Body of pancreas (tissue), 4 donors: ENCODE data around the gene CIAO2B. TPM values are rescaled to one million over a fixed set of nuclear protein-coding genes. Genes with fewer than 3 reads are reported as not detected.

Source experiments
- ATAC-seq: fragments of 150-250 bp; one replicate; pipeline ENCODE4 v1.9.1; 2016
- DNase-seq, 4 donors: peaks; one replicate each; pipeline ENCODE4 v3.0.0-alpha.2; 2019
- H3K27ac ChIP-seq, 4 donors: fragments of 200-600 bp; sonication (generic); 1 replicate in 3 of 4; 2 replicates in 1 of 4; pipeline versions ENCODE4 v1.5.1 to v1.6.1; 2016 to 2019; ENCODE audit warnings: mild to moderate bottlenecking in 1 of 4, mixed read lengths in 1 of 4, moderate library complexity in 1 of 4
- H3K27me3 ChIP-seq, 2 donors: fragments of 200-600 bp; sonication (generic); one replicate each; pipeline ENCODE4 v1.6.0; 2016; ENCODE audit warnings: mild to moderate bottlenecking in 1 of 2
- H3K36me3 ChIP-seq, 2 donors: fragments of 200-600 bp; sonication (generic); replicated peaks in 1 of 2; 2 replicates each; pipeline ENCODE4 v1.5.1; 2016; ENCODE audit warnings: low read depth in 2 of 2; ENCODE audit not compliant: insufficient read depth in 1 of 2
- H3K4me1 ChIP-seq: fragments of 200-600 bp; sonication (generic); one replicate; pipeline ENCODE4 v1.6.0; 2016
- H3K4me3 ChIP-seq, 2 donors: fragments of 200-600 bp; sonication (generic); 1 replicate in 1 of 2; 2 replicates in 1 of 2; pipeline ENCODE4 v1.5.1; 2016 to 2019
- H3K9me3 ChIP-seq, 3 donors: fragments of 200-600 bp; sonication (generic); 1 replicate in 2 of 3; 2 replicates in 1 of 3; pipeline ENCODE4 v1.5.1; 2016
- POLR2A ChIP-seq, 3 donors: fragments of 450-650 bp; IDR thresholded peaks; one replicate each; pipeline ENCODE4 v1.6.1; 2016; ENCODE audit warnings: antibody characterized with exemption in 3 of 3, mild to moderate bottlenecking in 2 of 3
- WGBS, 2 donors: methylation state at CpG; one replicate each; pipeline ENCODE4 v1.1.5; 2017; 5-methylcytosine and 5-hydroxymethylcytosine counted together
- intact Hi-C: fragments of 100-400 bp; cut with DNase I; formaldehyde crosslinking; loops from one replicate; pipeline ENCODE4 v1.15.1; 2023
- total RNA-seq, 2 donors: library from RNA; depleted of rRNA; stranded (reverse); fragments of >200 nt; gene quantifications; one replicate each; pipeline ENCODE4 v1.1.0, GENCODE V29; 2016
- TF ChIP-seq, protein P1 (sequence below), 7 experiments: fragments of 450-650 bp in 4 of 7; fragments of 200-600 bp in 3 of 7; sonication (generic) in 3 of 7; IDR thresholded peaks; one replicate each; pipeline ENCODE4 v1.5.1; 2016 to 2019; ENCODE audit warnings: antibody characterized with exemption in 7 of 7

Gene CIAO2B
- total RNA-seq, 2 donors from 2014 or later = 7.6 to 15.3 TPM

DNA sequence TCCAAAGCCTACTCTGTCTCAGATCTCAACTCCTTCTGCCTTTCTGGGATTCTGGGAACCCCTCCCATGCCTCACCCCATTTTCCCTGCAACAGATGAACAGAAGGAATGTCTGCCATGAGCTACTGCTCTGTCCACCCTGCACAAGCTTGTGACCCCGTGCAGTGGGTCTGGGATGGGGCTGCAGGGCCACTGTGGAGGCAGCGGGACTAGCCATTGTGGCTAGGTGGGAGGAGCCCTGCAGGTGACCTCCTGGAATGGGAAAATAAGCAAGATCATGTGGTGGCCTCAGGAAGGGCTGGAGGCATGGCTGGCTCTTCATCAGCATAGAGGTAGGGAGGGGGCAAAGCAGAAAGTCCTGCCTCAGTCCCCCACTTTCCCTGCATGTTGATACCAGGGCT lies 40.1 kb downstream of the CIAO2B start:
- DNase-seq = no peak
- WGBS, 2 donors = 67% methylated on average over 2 of the region's 2 CpGs; no CpG with 5 or more reads in 1 of the 2 donors
- no peak for ATAC-seq
- no peaks in the 10 kb centered on the region for H3K27me3 ChIP-seq
- H3K4me3 ChIP-seq = no peak overlapping the region
- no peaks in the 10 kb centered on the region for H3K9me3 ChIP-seq
- intact Hi-C loops = no loop called here
- no peak overlapping the region for H3K27ac ChIP-seq
- no peaks in the 10 kb centered on the region for H3K36me3 ChIP-seq
- H3K4me1 ChIP-seq = no peaks in the 10 kb centered on the region
- TF ChIP-seq, protein P1, sequence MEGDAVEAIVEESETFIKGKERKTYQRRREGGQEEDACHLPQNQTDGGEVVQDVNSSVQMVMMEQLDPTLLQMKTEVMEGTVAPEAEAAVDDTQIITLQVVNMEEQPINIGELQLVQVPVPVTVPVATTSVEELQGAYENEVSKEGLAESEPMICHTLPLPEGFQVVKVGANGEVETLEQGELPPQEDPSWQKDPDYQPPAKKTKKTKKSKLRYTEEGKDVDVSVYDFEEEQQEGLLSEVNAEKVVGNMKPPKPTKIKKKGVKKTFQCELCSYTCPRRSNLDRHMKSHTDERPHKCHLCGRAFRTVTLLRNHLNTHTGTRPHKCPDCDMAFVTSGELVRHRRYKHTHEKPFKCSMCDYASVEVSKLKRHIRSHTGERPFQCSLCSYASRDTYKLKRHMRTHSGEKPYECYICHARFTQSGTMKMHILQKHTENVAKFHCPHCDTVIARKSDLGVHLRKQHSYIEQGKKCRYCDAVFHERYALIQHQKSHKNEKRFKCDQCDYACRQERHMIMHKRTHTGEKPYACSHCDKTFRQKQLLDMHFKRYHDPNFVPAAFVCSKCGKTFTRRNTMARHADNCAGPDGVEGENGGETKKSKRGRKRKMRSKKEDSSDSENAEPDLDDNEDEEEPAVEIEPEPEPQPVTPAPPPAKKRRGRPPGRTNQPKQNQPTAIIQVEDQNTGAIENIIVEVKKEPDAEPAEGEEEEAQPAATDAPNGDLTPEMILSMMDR (IDR thresholded peaks at IDR 0.05) = no peak
- TF ChIP-seq POLR2A (IDR thresholded peaks at IDR 0.05) = no peak

- intact Hi-C loops = no loop called here
- H3K27ac ChIP-seq = no peak overlapping the region
- WGBS, 2 donors = 89 to 93% methylated on average over 6 of the region's 6 CpGs
Observed at GRCh38 chr16:66891797-66892196, 42.4 kb downstream of the CIAO2B start.

DNA sequence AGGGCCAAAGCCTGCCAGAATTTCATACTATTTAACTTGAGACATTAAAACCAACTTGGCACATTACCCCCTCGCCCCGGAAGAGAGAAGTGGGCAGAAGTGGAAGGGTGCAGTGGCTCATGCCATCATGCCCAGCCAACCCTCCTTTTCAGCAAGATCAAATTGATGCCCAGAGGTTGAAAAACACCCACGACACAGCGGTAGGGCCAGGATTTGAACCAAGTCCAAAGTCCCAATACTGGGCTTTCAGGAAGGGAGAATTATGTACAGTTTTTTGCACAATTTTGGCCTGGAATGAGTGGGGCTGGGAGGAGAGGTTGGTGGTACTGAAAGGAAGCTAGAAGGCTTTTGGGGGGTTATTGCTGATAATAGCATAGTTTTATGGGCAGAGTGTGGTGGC lies 42.8 kb downstream of the CIAO2B start:
- no peaks in the 10 kb centered on the region for H3K4me1 ChIP-seq
- no peak overlapping the region for H3K4me3 ChIP-seq
- H3K36me3 ChIP-seq = peaks cover 0 to 2% of the 10 kb centered on the region in 2 donors
- TF ChIP-seq, protein P1 (IDR thresholded peaks at IDR 0.05) = no peak
- no peak for TF ChIP-seq POLR2A (IDR thresholded peaks at IDR 0.05)
- intact Hi-C loops = no loop called here
- no peak for ATAC-seq
- DNase-seq = no peak
- no peaks in the 10 kb centered on the region for H3K9me3 ChIP-seq
- H3K27ac ChIP-seq = no peak overlapping the region
- WGBS, 2 donors = 70 to 81% methylated on average over 4 of the region's 4 CpGs
- no peaks in the 10 kb centered on the region for H3K27me3 ChIP-seq

More at GRCh38 chr16:66891797-66892196, 42.4 kb downstream of the CIAO2B start:
- no peak for ATAC-seq
- Histone ChIP-seq H3K27me3 (no peaks in the 10 kb centered on the region), H3K9me3 (no peaks in the 10 kb centered on the region), H3K4me1 (no peaks in the 10 kb centered on the region), H3K4me3 (no peak overlapping the region), H3K36me3 (no peaks in the 10 kb centered on the region)
- no peak for TF ChIP-seq POLR2A (IDR thresholded peaks at IDR 0.05)
- TF ChIP-seq, protein P1 (IDR thresholded peaks at IDR 0.05) = no peak
- DNase-seq = no peak

- WGBS, 2 donors = 46 to 47% methylated on average over 2 of the region's 2 CpGs
- ATAC-seq (no peak), DNase-seq (no peak)
- Histone ChIP-seq H3K36me3 (peaks cover 0 to 5% of the 10 kb centered on the region in 2 donors), H3K27ac (no peak overlapping the region), H3K4me3 (no peak overlapping the region), H3K27me3 (no peaks in the 10 kb centered on the region), H3K4me1 (no peaks in the 10 kb centered on the region), H3K9me3 (no peaks in the 10 kb centered on the region)
- intact Hi-C loops = no loop called here
- TF ChIP-seq, protein P1 (IDR thresholded peaks at IDR 0.05) = no peak
- TF ChIP-seq POLR2A (IDR thresholded peaks at IDR 0.05) = no peak
Observed at GRCh38 chr16:66890799-66891198, 43.4 kb downstream of the CIAO2B start.

- ATAC-seq (no peak), DNase-seq (no peak)
- Histone ChIP-seq H3K9me3 (no peaks in the 10 kb centered on the region), H3K27ac (no peak overlapping the region), H3K36me3 (peaks cover 0 to 15% of the 10 kb centered on the region in 2 donors), H3K4me1 (no peaks in the 10 kb centered on the region), H3K27me3 (no peaks in the 10 kb centered on the region), H3K4me3 (no peak overlapping the region)
- intact Hi-C loops = no loop called here
- 67 to 75% methylated on average over 4 of the region's 4 CpGs for WGBS, 2 donors
- TF ChIP-seq, protein P1 (IDR thresholded peaks at IDR 0.05) = no peak
- no peak for TF ChIP-seq POLR2A (IDR thresholded peaks at IDR 0.05)
Observed at GRCh38 chr16:66889622-66890021, 44.6 kb downstream of the CIAO2B start.
